HCT116 (cell line): ENCODE data around the gene SAA1. TPM values are rescaled to one million over a fixed set of nuclear protein-coding genes. Genes with fewer than 3 reads are reported as not detected.
"Not testable (repeated sequence)": the region's sequence is repeated elsewhere in the genome, so short reads cannot be mapped to it uniquely, and the experiment has no call there.

ENCODE experiments used
- ATAC-seq: fragments of 200-7000 bp; cut with Tn5 transposase; 2 replicates; pipeline ENCODE4 v1.9.1; 2020; ENCODE audit warnings: mild to moderate bottlenecking, moderate library complexity
- BruUV-seq: library from RNA; stranded (reverse); fragments of 400-500 nt; replicated peaks from 2 replicates; lab custom pipeline; 2021; lab: Mats Ljungman, UMichigan
- CTCF ChIA-PET: fragments of 300-600 bp; sonication (Branson Sonifier 250); formaldehyde crosslinking; loops from one replicate; lab custom pipeline; 2021; ENCODE audit warnings: antibody characterized with exemption; lab: Charles Lee
- POLR2A ChIA-PET: fragments of 300-600, 350-600 bp; sonication (Branson Sonifier 250); formaldehyde crosslinking; loops from one replicate; lab custom pipeline; 2021; ENCODE audit warnings: antibody characterized with exemption; lab: Charles Lee
- RAD21 ChIA-PET, 2 experiments: fragments of 300-600 bp; sonication (Branson Sonifier 250); formaldehyde crosslinking; loops; one replicate each; lab custom pipeline; 2023; ENCODE audit warnings: low total read pairs in 2 of 2; ENCODE audit not compliant: uncharacterized antibody in 2 of 2, unreplicated experiment in 2 of 2, low non-redundant PET in 1 of 2; lab: Charles Lee
- DNase-seq: peaks from one replicate; pipeline ENCODE4 v3.0.0-alpha.2; 2010; ENCODE audit warnings: low read depth, low spot score
- H2AFZ ChIP-seq: fragments of 200-600 bp; shearing (Covaris generic), sonication (generic); 2 replicates; pipeline ENCODE4 v1.6.1; 2017; ENCODE audit warnings: low read depth, mixed run types, mixed read lengths, antibody characterized with exemption, low read length; ENCODE audit not compliant: poor library complexity, severe bottlenecking
- H3K27ac ChIP-seq: 2 replicates; pipeline ENCODE4 v1.5.1; 2012; ENCODE audit warnings: low read depth, low read length
- H3K27me3 ChIP-seq: fragments of 200-600 bp; sonication (generic); 2 replicates; pipeline ENCODE4 v1.6.1; 2016; ENCODE audit warnings: mixed run types, low read length, mixed read lengths; ENCODE audit not compliant: insufficient read depth
- H3K36me3 ChIP-seq, 2 experiments: fragments of 200-500 bp in 1 of 2; fragments of 200-600 bp in 1 of 2; sonication (Bioruptor generic) in 1 of 2; sonication (generic) in 1 of 2; 2 replicates each; pipeline versions ENCODE4 v1.5.1 to v1.6.1; 2014 to 2016; ENCODE audit warnings: low read length in 2 of 2, inconsistent platforms in 1 of 2, mixed read lengths in 1 of 2, mixed run types in 1 of 2; ENCODE audit not compliant: insufficient read depth in 2 of 2, control insufficient read depth in 1 of 2
- H3K4me1 ChIP-seq, 2 experiments: fragments of 200-600 bp in 1 of 2; sonication (generic) in 1 of 2; 2 replicates each; pipeline versions ENCODE4 v1.5.1 to v1.6.1; 2012 to 2017; ENCODE audit warnings: low read length in 2 of 2, inconsistent platforms in 1 of 2, mild to moderate bottlenecking in 1 of 2, mixed read lengths in 1 of 2, mixed run types in 1 of 2, moderate library complexity in 1 of 2; ENCODE audit not compliant: insufficient read depth in 2 of 2, control insufficient read depth in 1 of 2
- H3K4me2 ChIP-seq: fragments of 200-600 bp; sonication (generic); 2 replicates; pipeline ENCODE4 v1.6.1; 2017; ENCODE audit warnings: mixed run types, low read length, mixed read lengths
- H3K4me3 ChIP-seq, 2 experiments: fragments of 200-600 bp in 1 of 2; sonication (generic) in 1 of 2; replicated peaks in 1 of 2; 2 replicates each; pipeline ENCODE4 v1.5.1; 2011 to 2016; ENCODE audit warnings: low read length in 2 of 2, control low read depth in 1 of 2, low read depth in 1 of 2, mild to moderate bottlenecking in 1 of 2, mixed read lengths in 1 of 2, mixed run types in 1 of 2
- H3K79me2 ChIP-seq: fragments of 200-600 bp; sonication (generic); 2 replicates; pipeline ENCODE4 v1.6.1; 2017; ENCODE audit warnings: mild to moderate bottlenecking, mixed run types, low read length, moderate library complexity, mixed read lengths; ENCODE audit not compliant: insufficient read depth
- H3K9ac ChIP-seq: fragments of 200-600 bp; sonication (generic); 2 replicates; pipeline ENCODE4 v1.6.1; 2016; ENCODE audit warnings: low read length, mixed read lengths
- H3K9me2 ChIP-seq: fragments of 200-600 bp; sonication (generic), shearing (Covaris generic); 2 replicates; pipeline ENCODE4 v1.6.1; 2017; ENCODE audit warnings: mixed run types, mild to moderate bottlenecking, moderate library complexity; ENCODE audit not compliant: insufficient read depth
- H3K9me3 ChIP-seq, 2 experiments: fragments of 200-500 bp in 1 of 2; fragments of 200-600 bp in 1 of 2; sonication (Bioruptor generic) in 1 of 2; sonication (generic) in 1 of 2; 2 replicates each; pipeline ENCODE4 v1.6.1; 2014 to 2017; ENCODE audit warnings: low read length in 2 of 2, mixed read lengths in 2 of 2, inconsistent platforms in 1 of 2, low read depth in 1 of 2, mild to moderate bottlenecking in 1 of 2, mixed run types in 1 of 2, moderate library complexity in 1 of 2; ENCODE audit not compliant: control insufficient read depth in 1 of 2, insufficient read depth in 1 of 2
- H4K20me1 ChIP-seq: fragments of 200-600 bp; sonication (generic), shearing (Covaris generic); 2 replicates; pipeline ENCODE4 v1.6.1; 2017; ENCODE audit warnings: mixed run types, mild to moderate bottlenecking, moderate library complexity; ENCODE audit not compliant: insufficient read depth
- CBX3 ChIP-seq: IDR thresholded peaks from 2 replicates; pipeline ENCODE4 v1.6.1; 2012; ENCODE audit warnings: low read depth
- EGR1 ChIP-seq: IDR thresholded peaks from 2 replicates; pipeline ENCODE4 v1.6.1; 2012; ENCODE audit warnings: low read depth
- ELF1 ChIP-seq: IDR thresholded peaks from 2 replicates; pipeline ENCODE4 v1.6.1; 2012; ENCODE audit warnings: low read depth, borderline replicate concordance
- EZH2 ChIP-seq: fragments of 200-600 bp; sonication (generic); IDR thresholded peaks from 2 replicates; pipeline ENCODE4 v1.6.1; 2017; ENCODE audit warnings: antibody characterized with exemption, mixed run types
- EZH2phosphoT487 ChIP-seq: fragments of 200-600 bp; IDR thresholded peaks from 2 replicates; pipeline ENCODE4 v1.6.1; 2018; ENCODE audit warnings: antibody characterized with exemption, borderline replicate concordance
- FOSL1 ChIP-seq: IDR thresholded peaks from 2 replicates; pipeline ENCODE4 v1.6.1; 2012; ENCODE audit warnings: low read depth
- POLR2A ChIP-seq: IDR thresholded peaks from 2 replicates; pipeline ENCODE4 v1.7.0; 2011; ENCODE audit warnings: borderline replicate concordance; ENCODE audit not compliant: insufficient read depth, insufficient read length; ENCODE audit errors: extremely low read depth
- SIN3A ChIP-seq: IDR thresholded peaks from 2 replicates; pipeline ENCODE4 v1.6.1; 2012; ENCODE audit warnings: low read depth
- SP1 ChIP-seq: IDR thresholded peaks from 2 replicates; pipeline ENCODE4 v1.6.1; 2012; ENCODE audit warnings: low read depth
- SRF ChIP-seq: IDR thresholded peaks from 2 replicates; pipeline ENCODE4 v1.6.1; 2012; ENCODE audit warnings: low read depth
- YY1 ChIP-seq: IDR thresholded peaks from 2 replicates; pipeline ENCODE4 v1.6.1; 2011; ENCODE audit warnings: low read length, low read depth, moderate library complexity, mild to moderate bottlenecking; ENCODE audit not compliant: insufficient replicate concordance; ENCODE audit errors: extremely low read depth
- ZNF274 ChIP-seq: fragments of 200-500 bp; sonication (Bioruptor generic); IDR thresholded peaks from 2 replicates; pipeline ENCODE4 v1.6.1; 2014; ENCODE audit warnings: mild to moderate bottlenecking, low read depth, low read length, inconsistent platforms
- intact Hi-C: fragments of 100-400 bp; cut with micrococcal nuclease; formaldehyde crosslinking; loops from 2 replicates; pipeline ENCODE4 v1.10.0; 2022
- total RNA-seq: library from RNA; stranded (reverse); gene quantifications from one replicate; pipeline ENCODE4 v1.2.1, GENCODE V29; 2021; ENCODE audit not compliant: unreplicated experiment
- TF ChIP-seq, protein P1 (sequence below): IDR thresholded peaks from 2 replicates; pipeline ENCODE4 v1.6.1; 2012
- TF ChIP-seq, protein P2 (sequence below): IDR thresholded peaks from 2 replicates; pipeline ENCODE4 v1.6.1; 2012

SAA1 gene
- total RNA-seq, 1 experiment from 2014 or later = 8.6 TPM

DNA sequence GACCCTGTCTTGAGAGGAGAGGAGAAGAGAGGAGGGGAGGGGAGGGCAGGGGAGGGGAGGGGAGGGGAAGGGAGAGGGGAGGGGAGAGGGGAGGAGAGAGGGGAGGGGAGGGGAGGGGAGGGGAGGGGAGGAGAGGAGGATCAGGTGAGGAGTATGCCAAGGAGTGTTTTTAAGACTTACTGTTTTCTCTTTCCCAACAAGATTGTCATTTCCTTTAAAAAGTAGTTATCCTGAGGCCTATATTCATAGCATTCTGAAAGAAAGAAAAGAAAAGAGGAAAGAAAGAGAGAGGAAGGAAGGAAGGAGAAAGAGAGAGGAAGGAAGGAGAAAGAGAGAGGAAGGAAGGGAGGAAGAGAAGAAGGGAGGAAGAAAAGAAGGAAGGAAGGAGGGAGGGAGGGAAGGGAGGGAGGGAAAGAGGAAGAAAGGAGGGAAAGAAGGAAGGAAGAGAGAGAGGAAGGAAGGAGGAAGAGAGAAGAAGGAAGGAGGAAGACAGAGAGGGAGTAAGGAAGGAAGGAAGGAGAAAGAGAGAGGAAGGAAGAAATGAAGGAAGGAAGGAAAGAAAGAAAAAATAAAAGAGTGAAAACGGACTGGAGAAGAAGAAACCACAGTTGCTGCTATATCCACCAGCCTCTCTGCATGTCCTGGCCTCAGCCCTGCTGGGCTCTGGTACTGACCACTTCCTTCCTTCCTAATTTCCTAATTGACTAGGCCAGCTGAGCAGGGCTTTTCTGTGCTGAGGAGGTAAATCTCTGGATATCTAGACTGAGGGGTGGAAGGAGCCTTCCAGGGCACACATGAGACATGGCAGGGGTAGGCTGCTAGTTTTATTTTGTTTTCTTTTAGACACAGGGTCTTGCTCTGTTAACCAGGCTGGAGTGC is 1.1 kb upstream of the SAA1 start:
- BruUV-seq = no TSS peak
- Histone ChIP-seq H3K9me2 (no peaks in the 10 kb centered on the region), H3K27ac (no peak overlapping the region), H3K4me3 (no peak overlapping the region), H3K9me3 (no peaks in the 10 kb centered on the region), H3K4me2 (no peak overlapping the region), H3K79me2 (no peaks in the 10 kb centered on the region), H2AFZ (no peak overlapping the region), H4K20me1 (no peaks in the 10 kb centered on the region), H3K4me1 (no peaks in the 10 kb centered on the region), H3K9ac (no peak overlapping the region), H3K36me3 (no peaks in the 10 kb centered on the region), H3K27me3 (no peaks in the 10 kb centered on the region)
- intact Hi-C loops = no loop called here
- ATAC-seq = no peak
- TF ChIP-seq, protein P1, sequence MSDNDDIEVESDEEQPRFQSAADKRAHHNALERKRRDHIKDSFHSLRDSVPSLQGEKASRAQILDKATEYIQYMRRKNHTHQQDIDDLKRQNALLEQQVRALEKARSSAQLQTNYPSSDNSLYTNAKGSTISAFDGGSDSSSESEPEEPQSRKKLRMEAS = no peak
- TF ChIP-seq EGR1 (no peak), SRF (no peak), EZH2phosphoT487 (no peak), SIN3A (no peak), YY1 (no peak), SP1 (no peak), CBX3 (no peak), POLR2A (no peak), ELF1 (no peak), FOSL1 (no peak), ZNF274 (no peak), EZH2 (no peak)
- TF ChIP-seq, protein P2, sequence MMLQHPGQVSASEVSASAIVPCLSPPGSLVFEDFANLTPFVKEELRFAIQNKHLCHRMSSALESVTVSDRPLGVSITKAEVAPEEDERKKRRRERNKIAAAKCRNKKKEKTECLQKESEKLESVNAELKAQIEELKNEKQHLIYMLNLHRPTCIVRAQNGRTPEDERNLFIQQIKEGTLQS = no peak
- no peak for DNase-seq
- ChIA-PET RAD21 (no interaction called here), CTCF (no interaction called here), POLR2A (no interaction called here)

DNA sequence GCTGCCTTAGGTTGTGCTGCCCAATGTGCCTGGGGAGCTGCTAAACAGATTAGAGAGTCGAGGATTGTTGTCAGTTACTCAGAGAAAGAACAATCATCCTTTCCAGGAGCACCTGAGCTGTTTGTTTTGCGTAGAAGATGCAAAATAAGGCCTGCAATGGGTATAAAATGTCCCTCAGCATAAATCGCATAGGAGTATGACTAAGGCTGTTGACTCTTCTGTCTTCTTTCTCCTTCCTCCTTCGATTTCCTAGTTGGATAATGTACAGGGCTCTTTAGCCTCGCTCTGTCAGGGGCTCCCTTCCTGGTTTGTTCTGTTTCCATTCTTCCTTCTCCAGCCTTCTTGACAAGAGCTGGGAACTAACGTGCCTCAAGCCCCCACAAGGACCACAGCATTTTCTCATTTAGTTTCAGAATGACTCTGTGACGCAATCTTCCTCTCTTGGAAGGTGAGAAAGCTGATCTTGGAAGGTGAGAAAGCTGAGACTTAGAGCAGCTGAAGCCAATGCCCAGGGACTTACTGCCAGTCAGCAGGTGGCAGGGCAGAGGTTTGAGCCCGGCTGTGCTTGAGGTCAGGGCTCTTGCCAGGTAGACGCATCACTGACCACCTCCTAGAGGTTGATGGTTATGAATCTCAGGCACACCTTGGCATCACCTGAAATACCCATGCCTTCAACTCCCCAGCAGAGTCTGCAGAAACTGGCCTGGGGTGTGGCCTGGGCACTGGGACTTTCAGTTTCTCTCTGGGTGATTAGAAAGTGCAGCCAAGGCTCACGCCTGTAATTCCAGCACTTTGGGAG is 1.5 kb downstream of the SAA1 start:
- intact Hi-C loops = not testable (repeated sequence)
- 0 out of 2 replicates have a peak, but pooled peaks have one; percentile 26 for ATAC-seq

DNA sequence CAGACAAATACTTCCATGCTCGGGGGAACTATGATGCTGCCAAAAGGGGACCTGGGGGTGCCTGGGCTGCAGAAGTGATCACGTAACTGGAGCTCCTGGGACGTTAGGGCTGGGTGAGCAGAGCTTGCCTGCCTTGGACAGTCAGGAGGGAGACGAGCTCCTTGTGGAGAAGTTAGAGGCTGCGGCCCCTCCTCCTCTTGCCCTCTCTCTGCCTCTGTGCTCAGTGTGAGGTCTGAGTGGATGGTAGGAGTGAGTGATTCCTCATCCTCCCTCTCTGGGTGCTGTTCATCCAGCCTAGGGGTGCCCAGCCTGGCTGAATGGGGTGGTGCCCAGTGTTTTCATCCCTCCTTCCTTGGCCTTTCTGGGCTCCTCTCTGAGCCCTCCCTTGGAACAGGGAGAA is 3.2 kb downstream of the SAA1 start:
- RAD21 ChIA-PET, POLR2A ChIA-PET, CTCF ChIA-PET: not testable (repeated sequence)

More for the DNA sequence above, 1.5 kb downstream of the SAA1 start:
- BruUV-seq, CTCF ChIA-PET, RAD21 ChIA-PET, H3K36me3 ChIP-seq, H3K79me2 ChIP-seq, H3K4me2 ChIP-seq, H3K9ac ChIP-seq, H2AFZ ChIP-seq, H3K9me3 ChIP-seq, H3K4me3 ChIP-seq, H3K9me2 ChIP-seq, H3K27me3 ChIP-seq, H3K4me1 ChIP-seq, H4K20me1 ChIP-seq, H3K27ac ChIP-seq, POLR2A ChIA-PET, DNase-seq: not testable (repeated sequence)

More for the DNA sequence above, 3.2 kb downstream of the SAA1 start:
- H3K9me2 ChIP-seq, H4K20me1 ChIP-seq, H3K27me3 ChIP-seq, H3K9me3 ChIP-seq, H3K4me3 ChIP-seq, H2AFZ ChIP-seq, intact Hi-C loops, H3K36me3 ChIP-seq, BruUV-seq, H3K27ac ChIP-seq, DNase-seq, H3K79me2 ChIP-seq, H3K9ac ChIP-seq, H3K4me2 ChIP-seq, H3K4me1 ChIP-seq: not testable (repeated sequence)
- ATAC-seq = 0 out of 2 replicates have a peak, but pooled peaks have one; percentile 22
